HepG2 (cell line): ENCODE data around the gene NKAIN4. TPM values are rescaled to one million over a fixed set of nuclear protein-coding genes. Genes with fewer than 3 reads are reported as not detected.

ENCODE experiments used
- DNMT1 ChIP-seq: sonication (generic); formaldehyde crosslinking; IDR thresholded peaks from 2 replicates; pipeline ENCODE4 v1.5.1; 2020; ENCODE audit warnings: mild to moderate bottlenecking, missing genetic modification reagents
- FOXK1 ChIP-seq: sonication (generic); formaldehyde crosslinking; IDR thresholded peaks from 2 replicates; pipeline ENCODE4 v1.4.0; 2020; ENCODE audit warnings: low read depth, missing genetic modification reagents, borderline replicate concordance
- MTA1 ChIP-seq: sonication (generic); formaldehyde crosslinking; IDR thresholded peaks from 2 replicates; pipeline ENCODE4 v1.4.0; 2020; ENCODE audit warnings: missing genetic modification reagents, mild to moderate bottlenecking, borderline replicate concordance
- NR2F6 ChIP-seq, 2 experiments: IDR thresholded peaks; 2 replicates each; pipeline ENCODE4 v1.6.1; 2016; ENCODE audit warnings: antibody characterized with exemption in 1 of 2, mild to moderate bottlenecking in 1 of 2
- ZBTB7B ChIP-seq: sonication (generic); formaldehyde crosslinking; IDR thresholded peaks from 2 replicates; pipeline ENCODE4 v1.4.0; 2020; ENCODE audit warnings: missing genetic modification reagents
- ZFP82 ChIP-seq: sonication (generic); formaldehyde crosslinking; IDR thresholded peaks from 2 replicates; pipeline ENCODE4 v1.5.1; 2020; ENCODE audit warnings: mild to moderate bottlenecking, missing genetic modification reagents, borderline replicate concordance
- ZNF280B ChIP-seq: sonication (generic); formaldehyde crosslinking; IDR thresholded peaks from 2 replicates; pipeline ENCODE4 v1.5.0; 2020; ENCODE audit warnings: missing genetic modification reagents, mild to moderate bottlenecking, borderline replicate concordance
- ZNF30 ChIP-seq: sonication (generic); formaldehyde crosslinking; IDR thresholded peaks from 2 replicates; pipeline ENCODE4 v1.5.0; 2020; ENCODE audit warnings: mild to moderate bottlenecking, missing genetic modification reagents
- ZSCAN5A ChIP-seq: sonication (generic); formaldehyde crosslinking; IDR thresholded peaks from 2 replicates; pipeline ENCODE4 v1.8.0; 2022; ENCODE audit warnings: mild to moderate bottlenecking, missing genetic modification reagents, borderline replicate concordance
- polyA plus RNA-seq, 8 experiments: library from polyadenylated mRNA; depleted of rRNA in 3 of 8; stranded (reverse) in 7 of 8; unstranded in 1 of 8; fragments of >200 nt; fragmentation: Illumina TruSeq in 4 of 8; extraction: Trizol in 4 of 8; gene quantifications; 2 replicates each; pipeline versions ENCODE4 v1.2.1 to v1.2.3, GENCODE V29; 2011 to 2016; ENCODE audit warnings: low read depth in 4 of 8, missing spikeins in 1 of 8, mixed read lengths in 1 of 8; ENCODE audit not compliant: insufficient read depth in 1 of 8
- total RNA-seq, 5 experiments: library from RNA; depleted of rRNA; stranded (reverse); fragments of >200 nt; fragmentation: Illumina TruSeq; extraction: Trizol; gene quantifications; 2 replicates each; pipeline ENCODE4 v1.2.3, GENCODE V29; 2016; ENCODE audit warnings: low read depth in 1 of 5
- TF ChIP-seq, protein P1 (sequence below): sonication (generic); formaldehyde crosslinking; conservative IDR thresholded peaks from 2 replicates; pipeline ENCODE4 v1.4.0; 2020; ENCODE audit warnings: missing genetic modification reagents
- TF ChIP-seq, protein P2 (sequence below): sonication (generic); formaldehyde crosslinking; IDR thresholded peaks from 2 replicates; pipeline ENCODE4 v1.8.1; 2022; ENCODE audit warnings: low read depth, mild to moderate bottlenecking, missing genetic modification reagents
- TF ChIP-seq, protein P3 (sequence below): sonication (generic); formaldehyde crosslinking; IDR thresholded peaks from 2 replicates; pipeline ENCODE4 v1.5.0; 2020; ENCODE audit warnings: mild to moderate bottlenecking, missing genetic modification reagents
- TF ChIP-seq, protein P4 (sequence below): sonication (generic); formaldehyde crosslinking; IDR thresholded peaks from 2 replicates; pipeline ENCODE4 v1.4.0; 2020; ENCODE audit warnings: missing genetic modification reagents

Gene NKAIN4
- total and polyA plus RNA-seq, 2 of the 13 experiments (the other 11 are each of a cell fraction or from before 2014, with no cell fraction given) = not detected

DNA sequence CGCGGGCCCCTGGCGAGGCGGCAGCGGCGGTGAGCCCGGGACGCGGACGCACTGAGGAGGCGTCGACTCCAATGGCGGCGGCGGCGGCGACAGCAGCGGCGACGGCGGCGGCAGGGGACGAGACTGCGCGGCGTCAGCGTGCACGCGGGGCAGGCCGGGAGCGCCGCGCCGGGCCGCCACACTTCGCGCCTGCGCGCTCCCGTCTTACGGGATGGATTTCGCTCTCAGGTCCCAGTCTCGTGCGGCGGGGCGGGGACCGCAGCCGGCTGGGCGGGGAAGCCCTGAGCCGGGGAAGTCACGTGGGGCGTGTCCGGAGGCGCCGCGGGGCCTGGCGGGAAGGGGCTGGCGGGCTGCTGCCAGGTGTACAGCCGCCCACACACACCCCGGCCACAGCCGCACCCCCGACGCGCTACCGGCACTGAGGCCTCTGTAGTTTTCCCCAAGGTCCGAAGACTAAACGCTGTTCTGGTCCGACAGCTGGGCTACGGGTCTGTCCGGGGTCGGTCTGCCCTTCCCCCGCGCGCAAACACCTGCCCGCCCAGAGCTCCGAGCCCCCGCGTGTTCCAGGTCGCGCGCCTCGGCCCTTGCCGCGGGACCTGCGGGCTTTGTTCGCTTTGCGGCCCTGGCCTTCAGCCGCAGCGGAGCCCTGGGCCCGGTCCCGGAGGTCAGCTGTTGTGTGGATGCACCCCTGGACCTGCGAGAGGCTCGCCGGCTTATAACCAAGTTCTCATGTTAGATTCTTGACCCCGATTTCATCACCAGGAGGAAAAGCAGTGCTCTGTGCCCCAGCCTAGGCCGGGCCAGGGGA, 38.0 kb downstream of the NKAIN4 start, which contains the start of gene YTHDF1 (continued):
- TF ChIP-seq MTA1 (CRISPR knock-in tag) (peak; percentile 95), DNMT1 (CRISPR knock-in tag) (peak; percentile 90; the same call in 1 of the 2 replicates), NR2F6 (IDR thresholded peaks at IDR 0.05) (no peak), NR2F6 (CRISPR knock-in tag; IDR thresholded peaks at IDR 0.05) (peak; percentile 6; the same call in 1 of the 2 replicates), ZNF30 (CRISPR knock-in tag) (peak; percentile 98), ZFP82 (CRISPR knock-in tag) (0 out of 2 replicates have a peak, but pooled peaks have one; percentile 93), ZSCAN5A (CRISPR knock-in tag) (peak; percentile 80; the same call in 1 of the 2 replicates), ZNF280B (CRISPR knock-in tag) (peak; percentile 92), ZBTB7B (CRISPR knock-in tag) (peak; percentile 88), FOXK1 (CRISPR knock-in tag) (peak; percentile 65; the same call in 1 of the 2 replicates)
- TF ChIP-seq, protein P1, sequence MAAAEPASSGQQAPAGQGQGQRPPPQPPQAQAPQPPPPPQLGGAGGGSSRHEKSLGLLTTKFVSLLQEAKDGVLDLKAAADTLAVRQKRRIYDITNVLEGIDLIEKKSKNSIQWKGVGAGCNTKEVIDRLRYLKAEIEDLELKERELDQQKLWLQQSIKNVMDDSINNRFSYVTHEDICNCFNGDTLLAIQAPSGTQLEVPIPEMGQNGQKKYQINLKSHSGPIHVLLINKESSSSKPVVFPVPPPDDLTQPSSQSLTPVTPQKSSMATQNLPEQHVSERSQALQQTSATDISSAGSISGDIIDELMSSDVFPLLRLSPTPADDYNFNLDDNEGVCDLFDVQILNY (CRISPR knock-in tag) = peak; percentile 95
- TF ChIP-seq, protein P2, sequence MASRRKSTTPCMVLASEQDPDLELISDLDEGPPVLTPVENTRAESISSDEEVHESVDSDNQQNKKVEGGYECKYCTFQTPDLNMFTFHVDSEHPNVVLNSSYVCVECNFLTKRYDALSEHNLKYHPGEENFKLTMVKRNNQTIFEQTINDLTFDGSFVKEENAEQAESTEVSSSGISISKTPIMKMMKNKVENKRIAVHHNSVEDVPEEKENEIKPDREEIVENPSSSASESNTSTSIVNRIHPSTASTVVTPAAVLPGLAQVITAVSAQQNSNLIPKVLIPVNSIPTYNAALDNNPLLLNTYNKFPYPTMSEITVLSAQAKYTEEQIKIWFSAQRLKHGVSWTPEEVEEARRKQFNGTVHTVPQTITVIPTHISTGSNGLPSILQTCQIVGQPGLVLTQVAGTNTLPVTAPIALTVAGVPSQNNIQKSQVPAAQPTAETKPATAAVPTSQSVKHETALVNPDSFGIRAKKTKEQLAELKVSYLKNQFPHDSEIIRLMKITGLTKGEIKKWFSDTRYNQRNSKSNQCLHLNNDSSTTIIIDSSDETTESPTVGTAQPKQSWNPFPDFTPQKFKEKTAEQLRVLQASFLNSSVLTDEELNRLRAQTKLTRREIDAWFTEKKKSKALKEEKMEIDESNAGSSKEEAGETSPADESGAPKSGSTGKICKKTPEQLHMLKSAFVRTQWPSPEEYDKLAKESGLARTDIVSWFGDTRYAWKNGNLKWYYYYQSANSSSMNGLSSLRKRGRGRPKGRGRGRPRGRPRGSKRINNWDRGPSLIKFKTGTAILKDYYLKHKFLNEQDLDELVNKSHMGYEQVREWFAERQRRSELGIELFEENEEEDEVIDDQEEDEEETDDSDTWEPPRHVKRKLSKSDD (CRISPR knock-in tag) = peak; percentile 77
- TF ChIP-seq, protein P3, sequence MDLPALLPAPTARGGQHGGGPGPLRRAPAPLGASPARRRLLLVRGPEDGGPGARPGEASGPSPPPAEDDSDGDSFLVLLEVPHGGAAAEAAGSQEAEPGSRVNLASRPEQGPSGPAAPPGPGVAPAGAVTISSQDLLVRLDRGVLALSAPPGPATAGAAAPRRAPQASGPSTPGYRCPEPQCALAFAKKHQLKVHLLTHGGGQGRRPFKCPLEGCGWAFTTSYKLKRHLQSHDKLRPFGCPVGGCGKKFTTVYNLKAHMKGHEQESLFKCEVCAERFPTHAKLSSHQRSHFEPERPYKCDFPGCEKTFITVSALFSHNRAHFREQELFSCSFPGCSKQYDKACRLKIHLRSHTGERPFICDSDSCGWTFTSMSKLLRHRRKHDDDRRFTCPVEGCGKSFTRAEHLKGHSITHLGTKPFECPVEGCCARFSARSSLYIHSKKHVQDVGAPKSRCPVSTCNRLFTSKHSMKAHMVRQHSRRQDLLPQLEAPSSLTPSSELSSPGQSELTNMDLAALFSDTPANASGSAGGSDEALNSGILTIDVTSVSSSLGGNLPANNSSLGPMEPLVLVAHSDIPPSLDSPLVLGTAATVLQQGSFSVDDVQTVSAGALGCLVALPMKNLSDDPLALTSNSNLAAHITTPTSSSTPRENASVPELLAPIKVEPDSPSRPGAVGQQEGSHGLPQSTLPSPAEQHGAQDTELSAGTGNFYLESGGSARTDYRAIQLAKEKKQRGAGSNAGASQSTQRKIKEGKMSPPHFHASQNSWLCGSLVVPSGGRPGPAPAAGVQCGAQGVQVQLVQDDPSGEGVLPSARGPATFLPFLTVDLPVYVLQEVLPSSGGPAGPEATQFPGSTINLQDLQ = no peak
- TF ChIP-seq, protein P4, sequence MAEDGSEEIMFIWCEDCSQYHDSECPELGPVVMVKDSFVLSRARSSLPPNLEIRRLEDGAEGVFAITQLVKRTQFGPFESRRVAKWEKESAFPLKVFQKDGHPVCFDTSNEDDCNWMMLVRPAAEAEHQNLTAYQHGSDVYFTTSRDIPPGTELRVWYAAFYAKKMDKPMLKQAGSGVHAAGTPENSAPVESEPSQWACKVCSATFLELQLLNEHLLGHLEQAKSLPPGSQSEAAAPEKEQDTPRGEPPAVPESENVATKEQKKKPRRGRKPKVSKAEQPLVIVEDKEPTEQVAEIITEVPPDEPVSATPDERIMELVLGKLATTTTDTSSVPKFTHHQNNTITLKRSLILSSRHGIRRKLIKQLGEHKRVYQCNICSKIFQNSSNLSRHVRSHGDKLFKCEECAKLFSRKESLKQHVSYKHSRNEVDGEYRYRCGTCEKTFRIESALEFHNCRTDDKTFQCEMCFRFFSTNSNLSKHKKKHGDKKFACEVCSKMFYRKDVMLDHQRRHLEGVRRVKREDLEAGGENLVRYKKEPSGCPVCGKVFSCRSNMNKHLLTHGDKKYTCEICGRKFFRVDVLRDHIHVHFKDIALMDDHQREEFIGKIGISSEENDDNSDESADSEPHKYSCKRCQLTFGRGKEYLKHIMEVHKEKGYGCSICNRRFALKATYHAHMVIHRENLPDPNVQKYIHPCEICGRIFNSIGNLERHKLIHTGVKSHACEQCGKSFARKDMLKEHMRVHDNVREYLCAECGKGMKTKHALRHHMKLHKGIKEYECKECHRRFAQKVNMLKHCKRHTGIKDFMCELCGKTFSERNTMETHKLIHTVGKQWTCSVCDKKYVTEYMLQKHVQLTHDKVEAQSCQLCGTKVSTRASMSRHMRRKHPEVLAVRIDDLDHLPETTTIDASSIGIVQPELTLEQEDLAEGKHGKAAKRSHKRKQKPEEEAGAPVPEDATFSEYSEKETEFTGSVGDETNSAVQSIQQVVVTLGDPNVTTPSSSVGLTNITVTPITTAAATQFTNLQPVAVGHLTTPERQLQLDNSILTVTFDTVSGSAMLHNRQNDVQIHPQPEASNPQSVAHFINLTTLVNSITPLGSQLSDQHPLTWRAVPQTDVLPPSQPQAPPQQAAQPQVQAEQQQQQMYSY (CRISPR knock-in tag) = no peak
